Stimulated activated memory B cell treated with anti-CD40 and anti-IgM and Interleukin-4, amounts not matched to agents 10 μg/mL and 1 μg/mL and 100 μg/mL, for 72 hours (primary cell): ENCODE results near the gene IL25.

ENCODE experiments used
- ATAC-seq: fragments of 150-1000 bp; cut with Tn5 transposase; 2 replicates; pipeline ENCODE4 v1.10.0; 2021
- H3K27ac Mint-ChIP-seq: one replicate; pipeline ENCODE4 v1.8.0; 2022; ENCODE audit warnings: mild to moderate bottlenecking, mixed read lengths
- H3K27me3 Mint-ChIP-seq: one replicate; pipeline ENCODE4 v1.8.0; 2022; ENCODE audit warnings: mixed read lengths
- H3K36me3 Mint-ChIP-seq: one replicate; pipeline ENCODE4 v1.8.0; 2022; ENCODE audit warnings: mixed read lengths
- H3K4me1 Mint-ChIP-seq: one replicate; pipeline ENCODE4 v1.8.0; 2022; ENCODE audit warnings: mixed read lengths
- H3K4me3 Mint-ChIP-seq: one replicate; pipeline ENCODE4 v1.8.0; 2022; ENCODE audit warnings: mild to moderate bottlenecking, moderate library complexity, mixed read lengths
- H3K9me3 Mint-ChIP-seq: one replicate; pipeline ENCODE4 v1.8.0; 2022; ENCODE audit warnings: mixed read lengths

Gene IL25

GRCh38 chr14:23404331-23404900, 31.8 kb downstream of the IL25 start:
- peaks cover 19% of the 10 kb centered on the region for H3K4me1 Mint-ChIP-seq
- no peaks in the 10 kb centered on the region for H3K9me3 Mint-ChIP-seq
- ATAC-seq, result no peak
- H3K27ac Mint-ChIP-seq, result no peak overlapping the region
- H3K36me3 Mint-ChIP-seq, result no peaks in the 10 kb centered on the region
- no peak overlapping the region for H3K4me3 Mint-ChIP-seq
- peaks cover 82% of the 10 kb centered on the region for H3K27me3 Mint-ChIP-seq

GRCh38 chr14:23405096-23405495, 32.5 kb downstream of the IL25 start:
- H3K9me3 Mint-ChIP-seq, result no peaks in the 10 kb centered on the region
- peaks cover 19% of the 10 kb centered on the region for H3K4me1 Mint-ChIP-seq
- peaks cover 84% of the 10 kb centered on the region for H3K27me3 Mint-ChIP-seq
- no peak for ATAC-seq
- H3K27ac Mint-ChIP-seq, result no peak overlapping the region
- H3K4me3 Mint-ChIP-seq, result no peak overlapping the region
- H3K36me3 Mint-ChIP-seq, result no peaks in the 10 kb centered on the region

- H3K4me3 Mint-ChIP-seq, result no peak overlapping the region
- ATAC-seq, result no peak
- H3K4me1 Mint-ChIP-seq, result peaks cover 19% of the 10 kb centered on the region
- no peaks in the 10 kb centered on the region for H3K9me3 Mint-ChIP-seq
- H3K27me3 Mint-ChIP-seq, result peaks cover 89% of the 10 kb centered on the region
- no peaks in the 10 kb centered on the region for H3K36me3 Mint-ChIP-seq
- H3K27ac Mint-ChIP-seq, result no peak overlapping the region
These were observed 33.0 kb downstream of the IL25 start for GRCh38 chr14:23405516-23406025.

DNA sequence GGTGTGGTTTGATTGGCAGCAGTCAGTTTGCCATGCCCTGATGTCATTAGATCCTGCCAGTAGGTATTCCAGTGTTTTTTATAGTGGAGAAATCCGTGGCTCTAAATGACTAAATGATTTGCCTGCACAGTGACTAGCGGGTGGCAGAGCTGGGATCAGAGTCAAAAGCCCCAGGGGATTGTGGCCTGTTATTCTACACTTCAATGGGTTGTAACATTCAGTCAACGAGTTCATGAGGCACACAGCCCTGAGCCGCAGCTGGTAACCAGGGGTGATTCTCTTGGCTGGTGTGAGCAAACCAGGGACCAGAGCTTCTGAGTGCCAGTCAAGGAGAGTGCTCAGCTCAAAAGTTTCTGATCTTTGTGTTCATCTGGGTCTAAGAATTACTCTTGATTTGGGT, 33.6 kb downstream of the IL25 start:
- no peaks in the 10 kb centered on the region for H3K36me3 Mint-ChIP-seq
- H3K4me1 Mint-ChIP-seq, result peaks cover 19% of the 10 kb centered on the region
- H3K9me3 Mint-ChIP-seq, result no peaks in the 10 kb centered on the region
- peak; percentile 81 for ATAC-seq
- H3K4me3 Mint-ChIP-seq, result no peak overlapping the region
- H3K27ac Mint-ChIP-seq, result no peak overlapping the region
- H3K27me3 Mint-ChIP-seq, result peaks cover 94% of the 10 kb centered on the region

DNA sequence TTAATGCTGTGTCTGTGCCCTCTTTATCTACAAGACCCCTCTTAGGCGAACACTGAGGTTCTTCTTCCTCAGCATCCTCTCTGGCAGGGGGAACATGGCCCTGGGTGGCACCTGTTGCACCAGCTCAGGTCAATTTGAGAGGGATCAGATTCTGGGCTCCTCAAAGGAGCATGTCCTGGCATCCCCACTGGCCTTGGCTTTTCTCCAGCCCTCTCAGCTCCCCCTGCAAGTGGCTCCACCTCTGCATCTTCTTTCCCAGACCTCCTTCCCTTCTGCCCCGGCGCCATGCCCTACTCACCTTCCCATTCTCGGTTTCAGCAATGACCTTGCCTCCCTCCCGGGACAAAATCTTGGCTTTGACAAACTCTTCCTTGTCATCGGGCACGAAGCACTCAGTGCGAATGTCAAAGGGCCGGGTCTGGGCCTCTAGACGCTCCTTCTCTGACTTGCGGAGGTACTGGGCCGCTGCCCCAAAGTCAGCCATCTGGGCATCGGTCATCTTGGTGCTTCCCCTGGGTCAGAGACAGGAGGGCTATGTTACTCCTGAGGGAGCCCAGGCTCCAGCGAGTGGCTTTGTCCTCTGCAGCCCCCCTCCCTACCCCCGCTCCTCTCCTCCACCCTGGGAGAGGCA, 34.2 kb downstream of the IL25 start:
- Mint-ChIP-seq H3K9me3 (no peaks in the 10 kb centered on the region), H3K27ac (no peak overlapping the region), H3K36me3 (no peaks in the 10 kb centered on the region), H3K4me3 (no peak overlapping the region), H3K4me1 (peaks cover 19% of the 10 kb centered on the region), H3K27me3 (peaks cover 94% of the 10 kb centered on the region)
- no peak for ATAC-seq

DNA sequence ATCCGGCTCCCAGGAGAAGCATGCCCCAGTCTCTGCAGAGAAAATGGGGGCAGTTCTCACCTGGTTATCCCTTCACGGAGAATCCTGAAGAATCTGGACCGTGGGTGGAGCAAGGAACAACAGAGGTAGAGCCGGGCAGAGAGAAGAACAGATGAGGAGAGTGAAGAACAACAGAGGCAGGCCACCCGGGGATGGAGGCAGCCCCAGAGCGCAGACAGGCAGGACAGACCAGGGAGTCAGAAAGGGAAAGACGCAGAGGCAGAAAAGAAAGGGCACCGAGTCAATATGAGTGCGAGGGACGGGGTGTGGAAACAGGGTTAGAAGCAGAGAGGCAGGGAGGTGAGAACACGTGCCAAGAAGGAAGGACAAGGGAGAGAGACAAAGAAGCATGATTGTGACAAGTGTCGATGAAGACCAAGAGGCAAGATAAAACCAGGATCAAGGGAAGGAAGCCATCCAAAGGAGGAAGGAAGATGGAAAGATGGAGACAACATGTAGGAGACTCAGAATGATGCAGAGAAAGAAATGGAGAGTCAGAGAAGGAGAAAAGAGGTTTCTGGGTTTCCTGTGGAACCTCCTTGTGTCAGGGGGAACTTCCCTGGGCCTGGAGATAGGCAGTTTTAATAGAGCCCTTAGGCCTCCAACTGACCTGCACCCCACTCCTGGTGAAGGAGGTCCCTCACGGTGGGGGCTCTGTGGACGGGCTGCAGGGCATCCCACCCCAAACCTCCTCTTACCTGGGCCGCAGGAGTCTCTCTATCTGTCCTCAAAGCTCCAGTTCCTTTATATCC, 35.1 kb downstream of the IL25 start, which contains the start of gene MYH6:
Gene MYH6 (minus strand): TSS at position 758 of the 791 bp plus-strand sequence. CDS start 1,050 bp downstream, outside the sequence.
- no peak for ATAC-seq
- Mint-ChIP-seq H3K4me3 (no peak within 1 kb of the TSS), H3K9me3 (no peaks in the 10 kb centered on the region), H3K27ac (no peak within 1 kb of the TSS), H3K27me3 (peaks cover 94% of the 10 kb centered on the region), H3K4me1 (peaks cover 18% of the 10 kb centered on the region), H3K36me3 (no peaks in the 10 kb centered on the region)

DNA sequence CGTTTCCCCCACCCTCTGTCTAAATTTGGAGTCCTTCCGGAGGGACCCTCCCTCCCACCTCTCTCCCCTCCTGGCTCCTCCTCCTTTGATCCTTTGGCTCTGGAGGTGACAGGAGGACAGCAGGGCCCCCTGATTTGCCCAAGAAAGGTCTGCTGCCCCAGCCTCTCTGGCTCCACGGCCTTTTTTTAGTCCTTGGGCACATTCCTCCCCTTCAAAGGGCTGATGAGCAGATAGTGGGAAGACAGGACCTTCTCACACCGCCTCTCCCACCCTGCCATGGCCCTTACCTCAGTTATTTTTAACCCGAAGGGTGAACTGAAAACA, 35.7 kb downstream of the IL25 start:
- Mint-ChIP-seq H3K36me3 (no peaks in the 10 kb centered on the region), H3K4me3 (no peak overlapping the region), H3K9me3 (no peaks in the 10 kb centered on the region), H3K4me1 (peaks cover 14% of the 10 kb centered on the region), H3K27ac (no peak overlapping the region), H3K27me3 (peaks cover 94% of the 10 kb centered on the region)
- no peak for ATAC-seq

- Mint-ChIP-seq H3K27ac (no peak overlapping the region), H3K36me3 (no peaks in the 10 kb centered on the region), H3K27me3 (peaks cover 98% of the 10 kb centered on the region), H3K4me3 (no peak overlapping the region), H3K9me3 (no peaks in the 10 kb centered on the region), H3K4me1 (peaks cover 14% of the 10 kb centered on the region)
- peak; percentile 2 for ATAC-seq
These were observed 36.9 kb downstream of the IL25 start for GRCh38 chr14:23409475-23409874.

GRCh38 chr14:23409966-23410635, 37.5 kb downstream of the IL25 start:
- Mint-ChIP-seq H3K4me1 (peaks cover 14% of the 10 kb centered on the region), H3K4me3 (no peak overlapping the region), H3K27ac (no peak overlapping the region), H3K9me3 (no peaks in the 10 kb centered on the region), H3K36me3 (no peaks in the 10 kb centered on the region), H3K27me3 (peaks cover 98% of the 10 kb centered on the region)
- ATAC-seq, result no peak

GRCh38 chr14:23411563-23412525, 39.2 kb downstream of the IL25 start:
- H3K9me3 Mint-ChIP-seq, result no peaks in the 10 kb centered on the region
- no peak for ATAC-seq
- no peaks in the 10 kb centered on the region for H3K36me3 Mint-ChIP-seq
- no peak overlapping the region for H3K4me3 Mint-ChIP-seq
- H3K4me1 Mint-ChIP-seq, result peaks cover 2% of the 10 kb centered on the region
- H3K27me3 Mint-ChIP-seq, result peaks cover 96% of the 10 kb centered on the region
- H3K27ac Mint-ChIP-seq, result no peak overlapping the region

DNA sequence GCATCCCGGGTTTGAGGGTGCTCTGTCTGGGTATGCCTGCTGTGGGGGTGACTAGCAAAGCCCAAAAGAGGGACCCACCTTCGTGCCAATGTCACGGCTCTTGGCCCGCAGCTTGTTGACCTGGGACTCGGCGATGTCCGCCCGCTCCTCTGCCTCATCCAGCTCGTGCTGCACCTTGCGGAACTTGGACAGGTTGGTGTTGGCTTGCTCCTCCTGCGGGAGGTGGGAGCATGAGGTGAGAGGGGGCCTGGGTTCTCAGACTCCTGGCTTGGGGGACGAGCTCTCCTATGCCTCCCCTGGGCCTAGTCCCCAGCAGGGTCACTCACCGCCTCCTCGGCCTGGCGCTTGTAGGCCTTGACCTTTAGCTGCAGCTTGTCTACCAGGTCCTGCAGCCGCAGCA, 41.1 kb downstream of the IL25 start:
- Mint-ChIP-seq H3K4me1 (no peaks in the 10 kb centered on the region), H3K4me3 (no peak overlapping the region), H3K27me3 (peaks cover 94% of the 10 kb centered on the region), H3K27ac (no peak overlapping the region), H3K9me3 (no peaks in the 10 kb centered on the region), H3K36me3 (no peaks in the 10 kb centered on the region)
- ATAC-seq, result no peak

DNA sequence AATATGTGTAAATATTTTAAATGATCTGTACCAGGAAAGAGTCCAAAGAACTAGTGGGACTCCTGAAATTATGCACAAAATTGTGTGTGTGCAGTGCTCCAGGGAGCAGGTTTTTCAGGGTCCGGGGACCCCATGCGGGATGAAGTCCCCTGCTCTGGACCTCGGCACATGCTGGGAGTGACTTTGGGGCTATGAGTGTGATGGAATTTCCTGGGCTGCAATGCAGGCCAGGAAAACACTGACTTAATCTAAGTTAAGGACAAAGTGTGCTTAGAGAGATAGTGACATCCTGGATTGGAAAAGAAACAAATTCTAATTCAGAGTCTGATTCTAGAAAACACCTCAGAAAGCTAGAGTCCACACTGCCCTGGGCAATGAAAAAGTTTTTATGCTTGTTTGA, 41.6 kb downstream of the IL25 start:
- ATAC-seq, result no peak
- H3K27ac Mint-ChIP-seq, result no peak overlapping the region
- no peaks in the 10 kb centered on the region for H3K36me3 Mint-ChIP-seq
- no peaks in the 10 kb centered on the region for H3K4me1 Mint-ChIP-seq
- H3K9me3 Mint-ChIP-seq, result no peaks in the 10 kb centered on the region
- H3K27me3 Mint-ChIP-seq, result peaks cover 94% of the 10 kb centered on the region
- no peak overlapping the region for H3K4me3 Mint-ChIP-seq

DNA sequence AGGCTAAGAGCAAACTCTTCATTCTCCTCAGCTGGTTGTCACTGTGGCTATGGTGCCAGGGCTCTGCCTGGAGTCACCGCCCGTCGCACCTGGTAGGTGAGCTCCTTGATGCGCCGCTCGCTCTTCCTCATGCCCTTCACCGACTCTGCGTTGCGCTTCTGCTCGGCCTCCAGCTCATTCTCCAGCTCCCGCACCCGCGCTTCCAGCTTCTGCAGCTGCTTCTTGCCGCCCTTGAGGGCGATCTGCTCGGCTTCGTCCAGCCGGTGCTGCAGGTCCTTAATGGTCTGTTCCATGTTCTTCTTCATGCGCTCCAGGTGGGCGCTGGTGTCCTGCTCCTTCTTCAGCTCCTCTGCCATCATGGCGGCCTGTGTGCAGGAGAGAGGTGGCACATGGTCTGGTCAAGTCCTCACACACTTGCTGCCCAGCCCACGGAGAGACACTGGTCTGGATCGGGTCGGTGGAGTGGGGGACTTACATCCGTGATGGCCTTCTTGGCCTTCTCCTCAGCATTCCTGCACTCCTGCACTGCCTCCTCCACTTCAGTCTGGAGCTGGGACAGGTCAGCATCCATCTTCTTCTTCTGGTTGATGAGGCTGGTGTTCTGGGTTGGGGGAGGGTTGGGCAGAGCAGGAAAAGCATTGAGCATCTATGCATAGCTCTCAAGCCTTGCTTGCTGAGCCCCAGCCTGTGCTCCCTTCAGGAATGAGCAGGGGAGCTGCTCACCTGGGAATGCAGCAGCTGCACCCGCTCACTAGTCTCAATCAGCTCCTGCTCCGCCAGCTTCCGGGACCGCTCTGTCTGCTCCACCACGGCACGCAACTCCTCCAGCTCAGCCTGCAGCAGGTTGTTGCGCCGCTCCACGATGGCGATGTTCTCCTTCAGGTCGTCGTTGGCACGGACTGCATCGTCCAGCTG, 42.6 kb downstream of the IL25 start:
- peaks cover 94% of the 10 kb centered on the region for H3K27me3 Mint-ChIP-seq
- H3K9me3 Mint-ChIP-seq, result no peaks in the 10 kb centered on the region
- H3K4me3 Mint-ChIP-seq, result no peak overlapping the region
- H3K36me3 Mint-ChIP-seq, result no peaks in the 10 kb centered on the region
- H3K27ac Mint-ChIP-seq, result no peak overlapping the region
- H3K4me1 Mint-ChIP-seq, result no peaks in the 10 kb centered on the region
- ATAC-seq, result no peak
